HG03095 (cell line): Measurements from ENCODE around the gene CPD.
A peak's percentile ranks its signal among the peaks of the same experiment; 100 is the strongest.

Source experiments
- ATAC-seq: cut with Tn5 transposase; IDR thresholded peaks from one replicate; pipeline ENCODE4 v1.9.1; 2021; ENCODE audit warnings: moderate library complexity; ENCODE audit not compliant: unreplicated experiment

CPD gene

GRCh38 chr17:30352240-30352814 lies 26.4 kb upstream of the CPD start:
- no peak for ATAC-seq

- no peak for ATAC-seq
Measured at GRCh38 chr17:30354701-30355100, 24.0 kb upstream of the CPD start.

- ATAC-seq = no peak
Measured at GRCh38 chr17:30357476-30357875, 21.3 kb upstream of the CPD start.

GRCh38 chr17:30358055-30358760 lies 20.5 kb upstream of the CPD start:
- ATAC-seq = no peak

- ATAC-seq = no peak
Measured at GRCh38 chr17:30360086-30360808, 18.5 kb upstream of the CPD start.

DNA sequence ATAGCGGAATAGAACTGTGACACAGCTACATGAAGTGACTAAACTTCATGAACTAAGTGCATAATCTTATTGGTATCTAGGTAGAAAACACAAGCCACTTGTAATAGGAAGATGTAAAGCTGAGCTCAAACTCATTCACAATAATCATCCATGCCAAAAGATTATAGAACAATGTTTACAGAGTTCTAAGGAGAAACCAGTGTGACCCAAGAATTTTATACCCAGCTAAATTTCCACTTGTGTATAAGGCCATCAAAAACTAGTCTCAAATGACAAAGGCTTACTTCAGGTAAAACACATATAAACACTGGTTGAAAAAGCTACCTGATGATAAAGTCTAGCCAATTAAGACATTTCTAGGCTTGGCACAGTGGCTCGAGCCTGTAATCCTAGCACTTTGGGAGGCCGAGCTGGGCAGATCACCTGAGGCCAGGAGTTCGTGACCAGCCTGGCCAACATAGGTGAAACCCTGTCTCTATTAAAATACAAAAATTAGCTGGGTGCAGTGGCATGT lies 16.9 kb upstream of the CPD start:
- no peak for ATAC-seq

- peak; percentile 75 for ATAC-seq
Measured at GRCh38 chr17:30363715-30364202, 15.0 kb upstream of the CPD start.

DNA sequence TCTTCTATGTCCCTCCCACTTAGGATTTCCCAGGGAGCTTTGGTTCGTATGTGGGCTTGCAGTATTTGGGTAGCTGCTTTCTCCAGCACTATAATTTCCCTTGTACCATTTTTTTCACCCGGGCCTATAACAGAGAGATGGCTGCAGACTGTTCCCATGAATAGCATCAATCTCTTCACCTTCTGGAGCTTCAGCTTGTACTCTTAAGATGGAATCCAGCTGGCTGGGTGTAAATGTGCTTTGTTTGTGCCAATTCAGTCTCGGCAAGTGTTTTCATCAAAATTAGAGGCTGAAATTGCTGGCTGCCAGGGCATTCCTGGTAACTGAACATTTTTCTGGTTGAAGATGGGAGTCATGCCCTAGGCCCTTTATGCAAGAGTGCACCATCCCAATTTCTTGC lies 12.2 kb upstream of the CPD start:
- no peak for ATAC-seq

- ATAC-seq = no peak
Measured at GRCh38 chr17:30368912-30369720, 9.6 kb upstream of the CPD start.

DNA sequence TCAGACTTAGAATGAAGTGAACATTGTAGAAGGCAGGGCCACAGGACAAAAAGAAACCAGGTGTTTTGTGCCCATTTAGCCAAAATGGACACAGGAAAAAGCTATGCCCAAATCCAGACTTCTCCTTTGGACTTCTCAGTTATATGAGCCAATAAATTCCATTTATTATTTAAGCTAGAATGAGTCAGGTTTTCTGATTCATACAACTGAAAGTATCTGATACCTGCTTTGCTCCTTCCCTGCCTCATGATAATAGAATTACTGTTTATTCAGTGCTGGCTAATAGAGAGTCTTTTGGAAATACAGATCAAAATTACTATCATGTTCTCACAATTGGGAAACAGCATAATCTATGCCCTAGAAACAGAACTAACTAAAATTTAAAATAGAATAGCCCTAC lies 8.7 kb upstream of the CPD start:
- ATAC-seq = no peak

DNA sequence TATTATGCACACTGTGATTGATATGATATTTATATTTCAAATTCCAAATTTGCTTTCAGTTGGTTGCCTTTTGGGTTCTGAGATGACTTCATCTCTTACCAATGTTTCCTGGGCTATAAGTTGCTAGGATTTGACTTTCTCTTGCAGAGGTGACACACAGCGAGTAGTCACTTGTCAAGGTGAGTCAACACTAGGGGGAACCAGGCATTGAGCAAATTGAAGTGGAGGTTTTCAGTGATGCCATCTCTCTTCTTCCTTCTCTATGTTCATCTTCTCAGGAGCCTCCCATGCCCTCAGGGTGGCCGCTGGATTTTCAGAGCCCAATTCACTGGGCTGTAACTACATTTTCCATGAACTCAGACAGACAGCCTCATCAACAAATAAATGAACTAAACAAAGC lies 6.0 kb upstream of the CPD start:
- ATAC-seq = no peak

DNA sequence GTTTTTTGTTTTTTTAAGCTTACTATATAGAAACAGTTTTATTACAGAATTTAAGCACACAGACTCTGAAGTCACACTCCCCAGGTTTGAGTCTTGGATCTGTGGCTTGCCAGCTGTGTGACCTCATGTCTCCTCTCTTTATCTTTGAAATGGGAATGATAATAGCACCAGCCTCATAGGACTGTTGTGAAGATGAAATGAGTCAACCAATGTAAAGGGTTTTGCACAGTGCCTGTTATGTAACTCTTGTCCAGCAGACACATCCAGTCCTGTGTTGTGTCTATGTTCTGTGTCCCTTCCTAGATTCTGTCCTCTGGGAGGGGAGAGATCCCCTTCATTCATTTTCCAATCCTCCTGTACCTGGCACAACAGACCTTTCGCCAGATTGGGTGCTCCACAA lies 3.1 kb upstream of the CPD start:
- no peak for ATAC-seq

DNA sequence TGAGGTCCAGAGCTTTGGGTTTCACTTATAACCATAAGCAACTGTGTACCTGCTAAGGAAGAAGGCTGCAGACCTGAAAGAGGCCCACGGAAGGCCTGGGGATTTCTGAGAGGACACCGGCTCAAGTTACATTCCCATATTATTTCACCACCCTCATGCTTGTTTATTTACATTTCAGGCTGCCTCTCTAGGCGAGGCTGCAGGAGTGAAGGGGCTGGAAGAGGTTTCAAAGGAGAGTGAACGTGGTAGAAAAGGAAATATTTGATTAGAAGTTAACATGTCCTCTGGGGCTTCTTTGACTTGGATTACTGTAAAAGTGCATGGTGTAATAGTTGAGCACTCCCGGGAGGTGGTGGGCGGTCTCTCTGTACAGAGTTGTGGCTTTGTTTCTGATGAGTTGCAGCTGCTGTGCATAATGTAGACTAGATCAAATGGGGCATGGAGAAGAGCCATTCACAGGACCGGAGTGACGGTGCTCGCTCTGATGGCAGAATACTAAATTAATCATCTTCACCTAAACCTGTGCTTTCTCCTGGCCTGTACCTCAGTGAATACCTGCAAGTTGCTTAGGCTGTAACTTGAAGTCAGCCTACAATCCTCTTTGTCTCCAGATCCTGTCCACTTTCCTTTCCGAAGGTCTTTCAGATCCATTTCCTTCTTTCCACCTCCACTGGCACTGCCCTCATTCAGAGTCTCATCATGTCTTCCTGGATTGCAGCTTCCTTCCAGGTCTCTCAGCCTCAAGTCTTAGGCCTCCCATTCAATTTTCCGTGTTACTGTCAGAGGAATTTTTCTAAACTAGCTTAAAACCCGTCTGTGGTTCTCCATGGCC lies 1.9 kb upstream of the CPD start:
- ATAC-seq = no peak

DNA sequence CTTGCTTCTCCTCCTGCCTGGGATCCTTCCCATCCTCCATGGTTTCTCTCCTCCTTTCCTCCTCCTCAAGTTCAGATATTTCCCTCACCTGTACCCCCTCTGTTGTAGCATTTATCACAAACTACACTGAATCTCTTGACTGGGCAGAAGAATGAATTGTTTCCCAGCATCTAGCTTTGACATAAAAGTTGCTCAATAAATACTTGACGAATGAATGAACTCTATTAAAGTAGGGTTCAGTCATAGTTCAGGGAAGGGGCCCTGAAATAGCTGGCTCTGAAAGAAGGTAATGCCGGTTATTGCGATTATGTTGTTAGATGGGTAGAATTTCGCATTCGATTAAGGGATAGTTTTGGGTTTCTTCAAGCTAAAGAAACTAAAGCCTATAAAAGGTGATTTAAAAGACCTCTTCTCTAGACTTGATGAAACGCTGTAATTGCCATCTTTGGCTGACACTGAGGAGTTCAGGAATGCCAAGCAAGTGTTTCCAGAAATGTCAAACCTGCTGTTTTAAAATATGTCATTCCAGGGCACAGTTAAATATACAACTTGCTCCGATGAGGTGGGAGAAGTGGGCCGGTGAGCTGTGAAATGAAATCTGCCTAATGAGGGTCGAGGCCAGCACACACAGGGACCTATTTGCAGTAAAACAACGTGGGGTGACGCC lies 1.0 kb upstream of the CPD start:
- ATAC-seq = no peak

- no peak for ATAC-seq
Measured at GRCh38 chr17:30378241-30378824, 394 bp upstream of the CPD start.

GRCh38 chr17:30379303-30379902 lies 676 bp downstream of the CPD start:
- peak; percentile 8 for ATAC-seq

DNA sequence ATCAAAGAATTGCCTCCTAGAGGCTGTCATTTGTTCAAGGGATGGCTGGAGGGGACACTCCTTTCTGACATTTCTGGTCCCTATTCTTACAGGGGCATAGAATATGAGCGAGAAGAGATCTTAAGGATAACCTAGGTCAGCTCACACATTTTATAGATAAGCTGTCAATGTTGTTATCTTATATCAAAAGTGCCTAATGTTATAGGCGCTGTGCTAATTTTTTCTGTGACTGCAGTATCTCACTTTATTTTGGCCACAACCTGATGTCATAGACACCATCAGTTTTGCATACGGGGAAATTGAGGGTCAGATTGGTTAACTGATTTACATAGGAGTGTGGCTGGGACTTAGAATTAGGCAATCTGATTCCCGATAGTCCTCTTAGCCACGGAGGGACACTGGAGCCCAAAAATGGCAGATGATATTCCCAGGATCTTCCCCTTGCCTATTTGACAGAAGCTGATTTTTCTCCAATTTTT lies 1.2 kb downstream of the CPD start:
- no peak for ATAC-seq

DNA sequence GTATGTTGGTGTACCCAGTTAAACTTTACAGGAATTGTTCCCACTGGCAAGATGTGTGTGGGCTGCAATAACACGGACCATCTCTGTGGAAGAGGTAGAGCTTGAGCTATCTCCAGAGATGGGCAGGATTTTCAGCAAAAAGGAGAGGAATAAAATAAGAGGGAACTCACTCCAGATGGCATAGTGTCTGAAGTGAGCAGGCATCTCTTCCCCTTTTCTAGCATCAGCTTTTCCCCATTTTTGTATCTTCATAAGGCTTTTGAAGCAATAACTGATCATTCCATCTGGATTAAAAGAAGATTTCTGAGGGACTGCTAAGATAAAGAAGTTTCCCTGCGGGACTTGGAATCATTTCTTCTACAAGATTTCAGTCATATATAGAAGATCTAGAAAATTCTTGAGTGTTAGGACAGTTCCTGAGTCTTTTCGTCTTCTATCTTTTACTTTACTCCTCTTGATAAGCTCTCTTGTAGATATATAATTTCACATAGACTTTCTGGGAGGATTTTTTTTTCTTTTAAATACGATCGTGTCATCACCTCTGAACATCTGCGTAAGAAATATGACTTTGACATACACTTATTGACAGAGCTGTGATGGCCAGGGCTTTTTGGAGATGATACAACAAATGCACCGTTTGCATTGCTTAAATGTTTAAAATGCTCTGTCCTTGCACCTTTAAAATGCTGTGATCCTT lies 2.1 kb downstream of the CPD start:
- no peak for ATAC-seq
